Naive thymus-derived CD4-positive, alpha-beta T cell (primary cell): ENCODE measurements around the gene RELL2. TPM values are rescaled to one million over a fixed set of nuclear protein-coding genes. Genes with fewer than 3 reads are reported as not detected.

Experiments
- ATAC-seq: fragments of 150-1000 bp; cut with Tn5 transposase; 2 replicates; pipeline ENCODE4 v1.10.0; 2021; ENCODE audit warnings: mild to moderate bottlenecking, moderate library complexity
- CTCF ChIA-PET: fragments of 350-600 bp; sonication (Branson Sonifier 250); formaldehyde crosslinking; loops from one replicate; lab custom pipeline; 2021; ENCODE audit warnings: antibody characterized with exemption; lab: Charles Lee
- POLR2A ChIA-PET: fragments of 350-600 bp; sonication (Branson Sonifier 250); formaldehyde crosslinking; loops from one replicate; lab custom pipeline; 2021; ENCODE audit warnings: antibody characterized with exemption, inconsistent platforms; lab: Charles Lee
- DNase-seq, 9 donors: peaks; one replicate each; pipeline versions ENCODE4 v3.0.0 to v3.0.0-alpha.2; 2020 to 2022; ENCODE audit warnings: mixed read lengths in 1 of 9
- H3K27ac ChIP-seq: one replicate; pipeline ENCODE4 v1.7.0; 2013; ENCODE audit warnings: mild to moderate bottlenecking, low read depth, low read length, moderate library complexity
- H3K27me3 ChIP-seq, 2 donors: one replicate each; pipeline ENCODE4 v1.7.0; 2013; ENCODE audit warnings: low read length in 2 of 2, mild to moderate bottlenecking in 2 of 2, moderate library complexity in 2 of 2; ENCODE audit not compliant: control insufficient read depth in 2 of 2, insufficient read depth in 2 of 2
- H3K36me3 ChIP-seq, 3 experiments: 1 replicate in 2 of 3; 2 replicates in 1 of 3; pipeline ENCODE4 v1.7.0; 2013; ENCODE audit warnings: low read length in 3 of 3, mild to moderate bottlenecking in 3 of 3, moderate library complexity in 1 of 3; ENCODE audit not compliant: insufficient read depth in 3 of 3, control insufficient read depth in 2 of 3
- H3K4me1 ChIP-seq, 2 donors: one replicate each; pipeline ENCODE4 v1.7.0; 2013; ENCODE audit warnings: low read length in 2 of 2, mild to moderate bottlenecking in 2 of 2, moderate library complexity in 1 of 2; ENCODE audit not compliant: control insufficient read depth in 2 of 2, insufficient read depth in 2 of 2
- H3K4me3 ChIP-seq: 2 replicates; pipeline ENCODE4 v1.7.0; 2013; ENCODE audit warnings: mild to moderate bottlenecking, low read length
- H3K9me3 ChIP-seq, 3 experiments: 1 replicate in 2 of 3; 2 replicates in 1 of 3; pipeline ENCODE4 v1.7.0; 2013; ENCODE audit warnings: low read length in 3 of 3; ENCODE audit not compliant: control insufficient read depth in 2 of 3
- H3K27ac Mint-ChIP-seq, 9 donors: one replicate each; pipeline ENCODE4 v1.8.0; 2020 to 2022; ENCODE audit warnings: mixed read lengths in 9 of 9, mild to moderate bottlenecking in 8 of 9, moderate library complexity in 5 of 9, inconsistent platforms in 2 of 9
- H3K27me3 Mint-ChIP-seq, 5 donors: one replicate each; pipeline ENCODE4 v1.8.0; 2021 to 2022; ENCODE audit warnings: mixed read lengths in 5 of 5, mild to moderate bottlenecking in 1 of 5
- H3K36me3 Mint-ChIP-seq, 5 donors: one replicate each; pipeline ENCODE4 v1.8.0; 2020 to 2022; ENCODE audit warnings: mixed read lengths in 5 of 5, mild to moderate bottlenecking in 3 of 5, inconsistent platforms in 1 of 5
- H3K4me1 Mint-ChIP-seq, 7 donors: one replicate each; pipeline ENCODE4 v1.8.0; 2020 to 2022; ENCODE audit warnings: mixed read lengths in 7 of 7, mild to moderate bottlenecking in 3 of 7, inconsistent platforms in 1 of 7
- H3K4me3 Mint-ChIP-seq, 10 donors: one replicate each; pipeline ENCODE4 v1.8.0; 2020 to 2022; ENCODE audit warnings: mild to moderate bottlenecking in 10 of 10, mixed read lengths in 10 of 10, moderate library complexity in 6 of 10, inconsistent platforms in 2 of 10
- H3K9me3 Mint-ChIP-seq, 11 donors: one replicate each; pipeline ENCODE4 v1.8.0; 2020 to 2022; ENCODE audit warnings: mixed read lengths in 11 of 11, mild to moderate bottlenecking in 4 of 11, inconsistent platforms in 1 of 11, moderate library complexity in 1 of 11
- intact Hi-C, 2 donors: fragments of 100-400 bp; cut with micrococcal nuclease; formaldehyde crosslinking; loops; one replicate each; pipeline ENCODE4 v1.15.1; 2023
- polyA plus RNA-seq, 2 donors: library from polyadenylated mRNA; unstranded; fragments of 300-500 nt; fragmentation: Illumina TruSeq; gene quantifications; one replicate each; pipeline ENCODE4 v1.2.3, GENCODE V29; 2021
- total RNA-seq, 6 experiments: library from RNA in 5 of 6; stranded (reverse) in 5 of 6; gene quantifications; 1 replicate in 5 of 6; 2 replicates in 1 of 6; pipeline ENCODE4 v1.2.3 and lab custom pipeline; 2021 to 2026

RELL2 gene
- total and polyA plus RNA-seq, 7 experiments from 2014 or later = 1.8 to 21.7 (median 16.6) TPM

DNA sequence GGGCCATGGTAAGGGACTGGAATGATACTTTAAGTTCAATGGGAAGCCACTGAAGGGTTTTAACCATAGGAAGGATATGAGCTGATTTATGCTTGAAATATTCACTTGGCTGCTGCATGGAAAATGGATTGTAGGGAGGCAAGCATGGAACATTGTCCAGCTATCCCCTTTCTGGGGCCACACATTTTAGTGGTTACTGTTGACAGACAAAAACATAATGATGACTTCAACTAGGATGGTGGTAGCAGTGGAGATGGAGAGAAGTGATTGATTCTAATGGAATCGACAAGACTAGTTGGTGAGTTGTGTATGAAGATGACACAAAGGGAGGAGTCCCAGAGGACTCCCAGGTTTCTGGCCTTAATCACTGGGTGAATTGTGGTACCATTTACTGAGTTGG is 20.6 kb downstream of the RELL2 start:
- Mint-ChIP-seq H3K4me1 (peaks cover 1 to 12% (median 7%) of the 10 kb centered on the region in 7 donors), H3K4me3 (no peak overlapping the region), H3K27ac (no peak overlapping the region), H3K36me3 (peaks cover 0 to 4% (median 0%) of the 10 kb centered on the region in 5 donors), H3K27me3 (peaks cover 0 to 7% (median 3%) of the 10 kb centered on the region in 5 donors), H3K9me3 (peaks cover 0 to 3% (median 0%) of the 10 kb centered on the region in 11 donors)
- ChIA-PET CTCF (interaction anchor here (0.6 to 1.2 kb wide), 3 partner anchors 13 to 1028 kb away, joined by 3 read pairs; partner anchors contain the start of gene FGF1), POLR2A (interaction anchor here (1.5 to 1.6 kb wide), 2 partner anchors 12 to 20 kb away, joined by 3 to 6 read pairs; partner anchors contain the start of gene RELL2)
- Histone ChIP-seq H3K9me3 (no peaks in the 10 kb centered on the region), H3K27me3 (no peaks in the 10 kb centered on the region), H3K4me1 (no peaks in the 10 kb centered on the region), H3K4me3 (no peak overlapping the region), H3K27ac (no peak overlapping the region), H3K36me3 (no peaks in the 10 kb centered on the region)
- DNase-seq = no peak
- intact Hi-C loops = no loop called here
- no peak for ATAC-seq

GRCh38 chr5:141657937-141658545 is 21.2 kb downstream of the RELL2 start:
- Mint-ChIP-seq H3K27ac (no peak overlapping the region), H3K9me3 (peaks cover 0 to 3% (median 0%) of the 10 kb centered on the region in 11 donors), H3K36me3 (peaks cover 0 to 4% (median 0%) of the 10 kb centered on the region in 5 donors), H3K4me1 (peaks cover 0 to 6% (median under 1%) of the 10 kb centered on the region in 7 donors), H3K27me3 (peaks cover 0 to 7% (median 3%) of the 10 kb centered on the region in 5 donors), H3K4me3 (no peak overlapping the region)
- ChIA-PET POLR2A (interaction anchor here (1.6 kb wide), 1 partner anchor 12 kb away, joined by 6 read pairs; no protein-coding TSS in a partner anchor), CTCF (interaction anchor here (0.6 to 1.2 kb wide), 4 partner anchors 12 to 335 kb away, joined by 3 read pairs; no protein-coding TSS in a partner anchor)
- Histone ChIP-seq H3K4me3 (no peak overlapping the region), H3K9me3 (no peaks in the 10 kb centered on the region), H3K4me1 (no peaks in the 10 kb centered on the region), H3K27me3 (no peaks in the 10 kb centered on the region), H3K27ac (no peak overlapping the region), H3K36me3 (no peaks in the 10 kb centered on the region)
- DNase-seq = no peak
- peak; percentile 26 for ATAC-seq
- intact Hi-C loops = no loop called here

DNA sequence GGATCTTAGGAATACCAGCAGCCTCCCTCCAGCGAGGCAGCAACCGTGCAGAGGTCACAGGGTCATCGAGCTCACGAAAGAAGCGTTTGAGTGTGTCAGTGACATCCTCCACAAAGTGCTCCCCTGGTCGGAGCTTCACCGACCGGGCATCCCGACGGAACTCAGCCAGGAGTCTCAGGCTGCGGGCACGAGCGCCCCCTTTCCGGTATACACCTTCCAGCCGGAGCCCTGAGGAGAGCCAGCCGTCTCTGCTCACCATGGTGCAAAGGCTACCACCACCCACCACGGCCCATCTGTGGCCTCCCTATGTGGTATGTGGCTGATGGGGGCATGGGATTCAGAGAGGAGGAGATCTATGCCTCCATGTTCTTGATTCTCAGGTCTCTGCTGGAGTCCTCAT is 25.2 kb downstream of the RELL2 start:
- no peak for DNase-seq
- Mint-ChIP-seq H3K9me3 (peaks cover 0 to 2% (median 0%) of the 10 kb centered on the region in 11 donors), H3K4me1 (peaks cover 0 to 6% (median 3%) of the 10 kb centered on the region in 7 donors), H3K4me3 (no peak overlapping the region), H3K36me3 (peaks cover 0 to 3% (median 0%) of the 10 kb centered on the region in 5 donors), H3K27me3 (peaks cover 0 to 5% (median 0%) of the 10 kb centered on the region in 5 donors), H3K27ac (no peak overlapping the region)
- POLR2A ChIA-PET = no interaction called here
- H3K9me3 ChIP-seq = no peaks in the 10 kb centered on the region
- H3K27me3 ChIP-seq = no peaks in the 10 kb centered on the region
- H3K27ac ChIP-seq = no peak overlapping the region
- no peaks in the 10 kb centered on the region for H3K4me1 ChIP-seq
- CTCF ChIA-PET = interaction anchor here (1.0 to 3.9 kb wide), 3 partner anchors 8 to 216 kb away, joined by 3 to 15 read pairs (median 6); partner anchors contain the start of gene PCDH1
- ATAC-seq = no peak
- no peaks in the 10 kb centered on the region for H3K36me3 ChIP-seq
- intact Hi-C loops = no loop called here
- no peak overlapping the region for H3K4me3 ChIP-seq

DNA sequence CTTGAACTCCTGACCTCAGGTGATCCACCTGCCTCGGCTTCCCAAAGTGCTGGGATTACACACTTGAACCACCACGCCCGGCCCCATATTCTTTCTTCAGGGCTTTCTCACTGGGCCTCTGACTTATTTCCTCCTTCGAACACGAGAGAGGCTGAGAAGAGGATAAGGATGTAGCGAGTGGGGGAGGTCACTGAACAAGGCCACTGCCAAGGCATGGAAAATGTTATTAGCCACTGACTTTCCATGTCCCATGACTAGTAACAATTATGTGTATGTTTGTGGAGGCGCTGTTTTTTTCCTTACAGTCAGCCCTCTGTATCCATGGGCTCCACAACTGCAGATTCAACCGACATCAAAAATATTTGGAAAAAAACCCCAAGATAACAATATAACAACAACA is 26.7 kb downstream of the RELL2 start:
- H3K27ac Mint-ChIP-seq = no peak overlapping the region
- peaks cover 0 to 6% (median 3%) of the 10 kb centered on the region in 7 donors for H3K4me1 Mint-ChIP-seq
- ChIA-PET POLR2A (no interaction called here), CTCF (interaction anchor here (0.7 to 3.9 kb wide), 7 partner anchors 10 to 297 kb away, joined by 3 to 24 read pairs (median 6); partner anchors contain the start of gene PCDH1)
- H3K4me1 ChIP-seq = no peaks in the 10 kb centered on the region
- DNase-seq (no peak), ATAC-seq (no peak)
- no peak overlapping the region for H3K27ac ChIP-seq
- no peaks in the 10 kb centered on the region for H3K27me3 ChIP-seq
- intact Hi-C loops = no loop called here
- H3K27me3 Mint-ChIP-seq = no peaks in the 10 kb centered on the region
- H3K36me3 ChIP-seq = no peaks in the 10 kb centered on the region
- H3K9me3 Mint-ChIP-seq = peaks cover 0 to 2% (median 0%) of the 10 kb centered on the region in 11 donors
- H3K36me3 Mint-ChIP-seq = no peaks in the 10 kb centered on the region
- H3K4me3 Mint-ChIP-seq = no peak overlapping the region
- H3K4me3 ChIP-seq = no peak overlapping the region
- no peaks in the 10 kb centered on the region for H3K9me3 ChIP-seq

- H3K36me3 ChIP-seq = no peaks in the 10 kb centered on the region
- Mint-ChIP-seq H3K27ac (no peak overlapping the region), H3K4me3 (no peak overlapping the region), H3K27me3 (no peaks in the 10 kb centered on the region), H3K36me3 (no peaks in the 10 kb centered on the region), H3K4me1 (peaks cover 0 to 6% (median 3%) of the 10 kb centered on the region in 7 donors), H3K9me3 (no peaks in the 10 kb centered on the region)
- H3K27me3 ChIP-seq = no peaks in the 10 kb centered on the region
- H3K27ac ChIP-seq = no peak overlapping the region
- ATAC-seq = peak; percentile 94
- POLR2A ChIA-PET = interaction anchor here (1.2 to 2.2 kb wide), 2 partner anchors 28 to 295 kb away, joined by 5 read pairs; partner anchors contain the start of genes HDAC3 and RELL2
- H3K9me3 ChIP-seq = no peaks in the 10 kb centered on the region
- DNase-seq = peak; percentile 36 to 75 (median 61)
- CTCF ChIA-PET = interaction anchor here (0.6 to 4.4 kb wide), 15 partner anchors 8 to 296 kb away, joined by 3 to 54 read pairs (median 5); partner anchors contain the start of genes PCDH1 and PCDH12
- no peak overlapping the region for H3K4me3 ChIP-seq
- intact Hi-C loops = loop anchor here (1.0 to 5.0 kb wide), 10 partner anchors 16 to 1034 kb away; partner anchors contain the start of gene RNF14 (in 1 of the 2)
- no peaks in the 10 kb centered on the region for H3K4me1 ChIP-seq
Observed at GRCh38 chr5:141664733-141665461, 28.1 kb downstream of the RELL2 start.
